ENCODE data around the gene DAB1.

Gene DAB1

GRCh38 chr1:57072401-57073110 lies 351.3 kb downstream of the DAB1 start:
- no peak overlapping the region for H3K4me3 ChIP-seq (ENCODE audit: low read length)
- peak; percentile 44 for DNase-seq (ENCODE audit: low read depth, low spot score)

GRCh38 chr1:57067863-57068262 lies 356.0 kb downstream of the DAB1 start:
- H3K4me3 ChIP-seq (ENCODE audit: low read length), result no peak overlapping the region
- DNase-seq (ENCODE audit: low read depth, low spot score), result no peak

- H3K4me3 ChIP-seq (ENCODE audit: low read length), result no peak overlapping the region
- DNase-seq (ENCODE audit: low read depth, low spot score), result no peak
Measured at GRCh38 chr1:57066980-57067610, 356.8 kb downstream of the DAB1 start.

- no peak overlapping the region for H3K4me3 ChIP-seq (ENCODE audit: low read length)
- no peak for DNase-seq (ENCODE audit: low read depth, low spot score)
Measured at GRCh38 chr1:57065442-57065841, 358.4 kb downstream of the DAB1 start.

GRCh38 chr1:57064379-57065140 lies 359.3 kb downstream of the DAB1 start:
- no peak for DNase-seq (ENCODE audit: low read depth, low spot score)
- H3K4me3 ChIP-seq (ENCODE audit: low read length), result no peak overlapping the region

GRCh38 chr1:57063406-57064125 lies 360.3 kb downstream of the DAB1 start:
- DNase-seq (ENCODE audit: low read depth, low spot score), result no peak

GRCh38 chr1:57061369-57061768 lies 362.5 kb downstream of the DAB1 start:
- no peak overlapping the region for H3K4me3 ChIP-seq (ENCODE audit: low read length)
- no peak for DNase-seq (ENCODE audit: low read depth, low spot score)

More at GRCh38 chr1:57063406-57064125, 360.3 kb downstream of the DAB1 start:
- no peak overlapping the region for H3K4me3 ChIP-seq (ENCODE audit: low read length)

- DNase-seq (ENCODE audit: low read depth, low spot score), result no peak
Measured at GRCh38 chr1:57060451-57060850, 363.4 kb downstream of the DAB1 start.

GRCh38 chr1:57058652-57059501 lies 365.0 kb downstream of the DAB1 start:
- DNase-seq (ENCODE audit: low read depth, low spot score), result peak; percentile 51
- H3K4me3 ChIP-seq (ENCODE audit: low read length), result no peak overlapping the region

More at GRCh38 chr1:57060451-57060850, 363.4 kb downstream of the DAB1 start:
- H3K4me3 ChIP-seq (ENCODE audit: low read length), result no peak overlapping the region

GRCh38 chr1:57048856-57049255 lies 375.0 kb downstream of the DAB1 start:
- no peak overlapping the region for H3K4me3 ChIP-seq (ENCODE audit: low read length)
- DNase-seq (ENCODE audit: low read depth, low spot score), result no peak

GRCh38 chr1:57046462-57046861 lies 377.4 kb downstream of the DAB1 start:
- no peak overlapping the region for H3K4me3 ChIP-seq (ENCODE audit: low read length)
- no peak for DNase-seq (ENCODE audit: low read depth, low spot score)

GRCh38 chr1:57041901-57042300 lies 382.0 kb downstream of the DAB1 start:
- H3K4me3 ChIP-seq (ENCODE audit: low read length), result no peak overlapping the region
- no peak for DNase-seq (ENCODE audit: low read depth, low spot score)

GRCh38 chr1:57040811-57041210 lies 383.0 kb downstream of the DAB1 start:
- H3K4me3 ChIP-seq (ENCODE audit: low read length), result no peak overlapping the region

GRCh38 chr1:57036641-57037579 lies 386.9 kb downstream of the DAB1 start:
- no peak overlapping the region for H3K4me3 ChIP-seq (ENCODE audit: low read length)
- no peak for DNase-seq (ENCODE audit: low read depth, low spot score)

More at GRCh38 chr1:57040811-57041210, 383.0 kb downstream of the DAB1 start:
- no peak for DNase-seq (ENCODE audit: low read depth, low spot score)

GRCh38 chr1:57034713-57035112 lies 389.1 kb downstream of the DAB1 start:
- H3K4me3 ChIP-seq (ENCODE audit: low read length), result no peak overlapping the region
- no peak for DNase-seq (ENCODE audit: low read depth, low spot score)

- DNase-seq (ENCODE audit: low read depth, low spot score), result peak; percentile 48
- H3K4me3 ChIP-seq (ENCODE audit: low read length), result no peak overlapping the region
Measured at GRCh38 chr1:57033222-57034001, 390.4 kb downstream of the DAB1 start.

Measured in Jurkat, Clone E6-1 (cell line).